OCI-M2 (cell line): Measurements from ENCODE around the gene EYA3.

Source experiments
- DNase-seq: peaks from one replicate; lab custom pipeline; 2025; ENCODE audit not compliant: unreplicated experiment; lab: John Stamatoyannopoulos, UW

Gene EYA3

DNA sequence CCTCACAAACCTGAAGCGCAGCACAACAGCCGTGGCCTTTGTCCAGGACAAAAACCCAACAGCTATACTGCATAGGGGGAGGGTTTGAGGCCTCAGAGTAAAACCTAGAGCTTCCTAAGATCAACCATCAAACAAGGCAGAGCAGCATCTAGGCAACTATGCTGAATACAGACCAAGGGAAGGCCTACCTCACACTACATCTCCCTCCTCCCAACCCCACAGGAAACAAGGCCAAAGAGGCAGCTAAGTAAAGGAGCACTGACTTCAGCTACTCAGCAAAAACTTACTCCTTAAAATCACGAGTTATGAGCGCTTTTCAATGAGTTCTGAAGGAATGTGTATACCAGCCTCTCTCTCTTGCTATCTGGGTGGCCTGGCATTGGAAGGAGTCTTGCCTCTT lies 116.3 kb downstream of the EYA3 start:
- DNase-seq, result no peak

DNA sequence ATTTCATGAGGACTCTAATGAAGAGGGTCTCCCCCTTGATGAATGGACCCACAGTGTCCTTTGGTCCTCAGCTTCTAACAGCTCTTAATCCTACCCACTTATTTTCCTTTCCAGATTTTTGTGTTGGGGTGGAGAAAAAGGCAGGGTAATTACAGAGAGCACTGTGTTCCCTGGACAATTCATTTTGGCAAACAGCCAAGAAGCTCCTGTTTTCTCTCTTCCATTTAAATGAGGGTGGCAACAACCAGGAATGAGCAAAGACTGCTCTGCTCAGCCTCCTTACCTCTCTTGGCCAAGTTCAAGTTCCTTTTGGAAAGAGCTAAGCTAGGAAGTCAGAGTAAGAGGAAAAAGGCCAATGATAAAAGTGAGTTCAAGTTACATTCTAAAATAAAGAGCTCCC lies 116.7 kb downstream of the EYA3 start:
- no peak for DNase-seq

DNA sequence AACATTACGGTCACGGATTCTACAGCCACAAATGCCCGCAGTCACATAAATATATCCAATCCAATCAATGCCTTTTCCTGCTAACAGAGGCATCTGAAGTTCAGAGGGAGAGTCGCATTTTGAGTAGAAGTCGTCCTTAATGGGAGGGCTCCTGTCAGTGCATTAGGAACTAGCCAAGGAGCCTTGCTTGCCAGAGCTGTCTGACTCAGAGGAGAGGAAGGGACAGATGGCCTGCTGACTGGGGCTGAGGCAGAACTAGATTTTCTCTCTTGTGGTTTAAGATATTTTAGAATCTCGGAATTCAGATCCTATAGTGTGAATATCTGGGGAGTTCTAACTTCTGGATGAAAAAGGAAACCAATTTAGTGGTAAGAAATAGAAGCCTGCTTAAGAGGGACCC lies 118.0 kb downstream of the EYA3 start:
- DNase-seq, result no peak

DNA sequence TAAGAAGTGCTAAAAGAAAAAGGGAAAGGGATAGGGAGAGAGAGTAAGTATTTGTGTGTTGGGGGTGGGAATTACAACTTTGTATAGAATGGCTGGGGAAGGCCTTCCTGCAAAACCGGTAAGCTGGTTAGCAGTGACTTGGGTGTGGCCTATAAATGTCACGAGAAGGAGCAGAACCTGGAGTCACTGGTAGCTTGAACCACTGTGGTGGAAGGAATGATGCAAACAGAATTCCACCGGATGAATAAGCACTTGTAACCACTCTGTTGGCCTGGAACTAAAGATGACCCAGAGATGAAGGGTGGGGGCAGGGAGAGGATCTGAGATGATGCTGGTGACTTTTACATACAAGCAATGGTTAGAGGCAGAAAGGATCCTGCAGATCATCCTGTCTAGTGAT lies 119.7 kb downstream of the EYA3 start:
- DNase-seq, result no peak

DNA sequence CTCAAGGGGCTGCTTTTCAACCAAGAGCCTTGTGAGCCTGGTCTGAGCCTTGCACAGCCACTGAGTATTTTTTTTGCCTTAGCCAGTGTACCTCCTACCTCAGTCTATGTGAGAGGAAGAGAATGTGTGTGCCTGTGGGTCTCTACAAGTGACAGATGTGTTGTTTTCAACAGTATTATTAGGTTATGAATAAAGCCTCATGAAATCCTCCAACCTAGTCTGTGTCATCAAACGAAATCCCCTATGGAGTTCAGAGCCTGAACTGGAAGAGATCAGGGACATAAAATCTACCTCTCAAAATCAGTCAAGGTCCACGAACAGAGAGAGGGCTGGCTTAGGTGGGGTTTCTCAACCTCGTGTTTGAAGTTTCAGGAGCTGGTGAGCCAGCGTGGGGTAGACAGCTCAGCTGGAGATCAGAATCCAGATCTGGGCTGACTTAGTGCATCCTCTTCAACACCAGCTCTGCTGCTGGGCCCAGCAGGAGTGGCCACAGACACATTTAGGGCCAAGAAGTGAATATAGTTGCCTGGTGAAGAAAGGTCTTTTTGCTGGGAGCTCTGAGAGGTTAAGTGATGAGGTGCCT lies 120.4 kb downstream of the EYA3 start:
- DNase-seq, result no peak

DNA sequence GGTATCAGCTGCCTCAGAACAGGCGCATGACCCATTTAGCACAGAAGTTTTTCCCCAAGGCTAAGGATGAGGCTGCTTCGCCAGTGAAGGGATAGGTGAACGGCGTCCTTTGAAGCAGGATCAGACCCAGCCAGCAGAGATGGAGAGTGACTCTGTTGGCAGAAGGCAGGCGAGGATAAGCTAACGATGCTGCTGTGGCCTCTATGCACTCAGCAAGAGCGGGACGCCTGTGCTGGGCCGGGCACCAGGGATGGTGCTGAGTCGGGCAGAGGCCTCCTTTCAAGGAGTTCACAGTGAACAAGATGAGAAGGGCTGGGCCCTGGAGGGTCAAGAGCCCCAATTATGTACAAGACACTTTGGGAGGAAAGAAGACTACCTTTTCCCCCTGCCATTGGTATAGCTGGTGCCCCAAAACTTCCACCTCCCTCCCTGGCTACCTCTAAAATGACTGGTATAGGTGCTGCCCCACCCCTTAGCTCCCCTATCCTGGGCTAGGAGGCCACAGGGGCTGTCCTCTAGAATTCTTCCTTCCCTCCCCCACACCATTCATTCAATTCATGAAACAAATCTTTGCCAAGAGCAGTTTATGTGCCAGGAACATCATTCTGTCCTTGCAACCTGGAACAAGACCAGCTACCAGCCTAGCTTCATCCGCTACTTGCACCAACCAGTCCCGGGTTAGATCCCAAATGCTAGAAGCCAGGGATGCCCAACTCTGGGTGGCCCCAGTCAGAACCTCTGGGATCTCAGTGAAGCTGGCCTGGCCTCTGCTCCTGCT lies 121.1 kb downstream of the EYA3 start:
- no peak for DNase-seq

DNA sequence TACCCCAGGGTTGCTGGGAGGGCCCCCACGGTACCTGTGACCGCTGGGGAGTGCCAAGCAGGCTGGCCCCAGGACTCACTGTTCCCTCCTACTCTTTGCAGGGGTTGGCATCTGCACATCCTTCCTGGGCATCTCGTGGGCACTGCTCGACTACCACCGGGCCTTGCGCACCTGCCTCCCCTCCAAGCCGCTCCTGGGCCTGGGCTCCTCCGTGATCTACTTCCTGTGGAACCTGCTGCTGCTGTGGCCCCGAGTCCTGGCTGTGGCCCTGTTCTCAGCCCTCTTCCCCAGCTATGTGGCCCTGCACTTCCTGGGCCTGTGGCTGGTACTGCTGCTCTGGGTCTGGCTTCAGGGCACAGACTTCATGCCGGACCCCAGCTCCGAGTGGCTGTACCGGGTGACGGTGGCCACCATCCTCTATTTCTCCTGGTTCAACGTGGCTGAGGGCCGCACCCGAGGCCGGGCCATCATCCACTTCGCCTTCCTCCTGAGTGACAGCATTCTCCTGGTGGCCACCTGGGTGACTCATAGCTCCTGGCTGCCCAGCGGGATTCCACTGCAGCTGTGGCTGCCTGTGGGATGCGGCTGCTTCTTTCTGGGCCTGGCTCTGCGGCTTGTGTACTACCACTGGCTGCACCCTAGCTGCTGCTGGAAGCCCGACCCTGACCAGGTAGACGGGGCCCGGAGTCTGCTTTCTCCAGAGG lies 121.9 kb downstream of the EYA3 start:
- DNase-seq, result no peak

DNA sequence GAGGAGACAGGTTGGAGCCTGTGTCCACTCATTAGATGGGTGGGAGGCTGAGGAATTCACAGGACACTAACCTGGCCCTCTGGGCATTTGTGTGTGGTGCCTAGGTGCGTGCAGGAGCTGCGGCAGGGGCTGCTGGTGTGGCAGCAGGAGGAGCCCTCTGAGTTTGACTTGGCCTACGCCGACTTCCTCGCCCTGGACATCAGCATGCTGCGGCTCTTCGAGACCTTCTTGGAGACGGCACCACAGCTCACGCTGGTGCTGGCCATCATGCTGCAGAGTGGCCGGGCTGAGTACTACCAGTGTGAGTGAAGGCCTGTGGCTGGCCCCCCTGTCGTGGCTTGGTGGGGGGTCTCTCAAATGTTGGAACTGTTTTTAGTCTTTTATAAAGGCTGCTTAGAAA lies 125.0 kb downstream of the EYA3 start:
- DNase-seq, result no peak

DNA sequence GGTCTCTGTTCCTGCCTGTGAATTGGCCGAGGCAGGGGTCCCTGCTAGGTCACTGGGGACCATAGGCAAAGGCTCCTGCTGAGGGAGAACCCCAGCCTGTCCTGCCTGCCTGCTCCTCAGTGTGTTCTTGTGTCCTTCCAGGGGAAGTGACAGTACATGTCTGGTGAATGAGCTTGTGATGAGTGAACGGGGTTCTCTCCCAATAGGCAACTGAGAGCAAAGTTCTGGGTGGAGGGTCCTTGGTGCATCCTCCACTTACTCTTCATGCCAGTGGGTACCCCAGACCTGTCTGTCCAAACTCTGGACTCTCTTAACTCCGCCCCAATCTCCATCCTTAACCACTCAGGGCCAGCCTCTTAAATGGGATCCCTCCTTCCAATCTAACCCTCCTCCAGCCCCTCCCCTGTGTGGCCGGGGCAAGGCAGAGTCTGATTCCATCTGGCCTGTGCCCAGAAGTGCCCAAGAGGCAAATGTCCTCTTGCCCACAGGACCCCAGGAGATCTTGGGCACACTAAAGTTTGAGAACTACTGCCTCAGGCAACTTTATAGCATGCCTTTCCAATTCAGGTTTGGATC lies 126.7 kb downstream of the EYA3 start:
- DNase-seq, result no peak

DNA sequence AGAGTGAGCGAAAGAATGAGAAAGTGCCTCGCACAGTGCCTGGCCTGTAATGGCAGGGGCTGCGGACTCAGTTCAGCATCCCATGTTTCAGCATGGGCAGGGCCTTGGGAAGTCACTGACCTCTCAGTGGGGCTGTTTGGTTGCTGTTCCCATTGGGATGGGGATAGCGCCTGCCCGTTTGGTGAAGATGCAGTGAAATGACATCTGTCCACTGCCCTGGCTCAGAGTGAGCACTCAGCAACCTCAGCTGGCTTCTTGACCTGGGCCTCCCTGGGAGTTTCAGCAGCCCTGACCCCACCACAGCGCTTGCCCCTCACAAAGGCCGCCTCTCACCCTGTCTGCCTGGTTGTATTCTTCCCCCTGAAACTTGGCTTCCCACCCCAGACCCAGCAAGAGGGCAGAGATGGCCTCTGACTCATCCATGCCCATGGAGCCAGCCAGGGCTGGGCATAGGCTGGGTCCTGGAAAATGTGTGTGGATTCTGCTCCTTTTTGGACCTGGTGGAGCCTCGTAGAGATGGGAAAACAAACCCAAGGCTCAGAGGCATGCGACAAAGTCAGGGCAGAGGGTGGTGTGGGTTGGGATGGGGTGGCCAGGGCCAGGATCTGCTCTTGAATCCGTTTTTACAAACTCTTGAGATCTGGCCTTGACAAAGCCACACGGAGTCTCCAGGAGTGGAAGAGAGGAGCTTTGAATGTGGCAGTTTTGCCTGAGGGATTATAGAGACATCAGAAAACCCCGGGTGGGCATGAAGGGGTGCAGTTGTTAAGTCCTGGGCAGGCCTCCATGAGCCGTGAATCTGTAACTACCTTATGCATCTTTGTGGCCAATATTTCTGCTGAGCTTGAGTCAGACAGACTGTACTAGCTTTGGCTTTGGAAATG lies 127.4 kb downstream of the EYA3 start:
- no peak for DNase-seq

DNA sequence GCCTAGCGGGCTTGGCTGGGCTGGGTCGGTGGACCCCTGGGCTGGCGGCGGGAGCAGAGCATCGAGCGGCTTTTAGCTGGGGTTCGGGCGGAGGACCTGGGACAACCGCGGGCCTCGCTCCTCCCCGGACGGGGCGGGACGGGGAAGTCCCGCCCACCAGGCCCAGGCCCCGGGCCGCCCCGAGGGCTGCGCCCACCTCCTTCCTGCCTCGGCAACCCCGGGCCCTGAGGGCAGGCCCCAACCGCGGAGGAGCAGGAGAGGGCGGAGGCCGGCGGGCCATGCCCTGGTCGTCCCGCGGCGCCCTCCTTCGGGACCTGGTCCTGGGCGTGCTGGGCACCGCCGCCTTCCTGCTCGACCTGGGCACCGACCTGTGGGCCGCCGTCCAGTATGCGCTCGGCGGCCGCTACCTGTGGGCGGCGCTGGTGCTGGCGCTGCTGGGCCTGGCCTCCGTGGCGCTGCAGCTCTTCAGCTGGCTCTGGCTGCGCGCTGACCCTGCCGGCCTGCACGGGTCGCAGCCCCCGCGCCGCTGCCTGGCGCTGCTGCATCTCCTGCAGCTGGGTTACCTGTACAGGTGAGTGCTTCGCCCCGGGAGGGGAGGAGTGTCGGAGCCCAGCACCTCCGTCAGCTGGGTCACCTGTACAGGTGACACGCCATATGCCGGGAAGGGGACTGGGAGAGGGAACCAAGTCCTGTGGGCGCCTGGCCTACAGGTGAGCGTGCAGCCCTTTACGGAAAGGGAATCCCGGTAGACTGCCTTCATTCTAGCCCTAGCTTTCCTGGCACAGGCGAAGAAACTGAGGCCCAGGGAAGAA lies 128.4 kb downstream of the EYA3 start, which contains the start of gene XKR8:
Gene XKR8, plus strand, starts transcription at position 182 of the 812 bp plus-strand sequence. Its CDS starts 97 bp downstream, at position 279.
- DNase-seq, result no peak

DNA sequence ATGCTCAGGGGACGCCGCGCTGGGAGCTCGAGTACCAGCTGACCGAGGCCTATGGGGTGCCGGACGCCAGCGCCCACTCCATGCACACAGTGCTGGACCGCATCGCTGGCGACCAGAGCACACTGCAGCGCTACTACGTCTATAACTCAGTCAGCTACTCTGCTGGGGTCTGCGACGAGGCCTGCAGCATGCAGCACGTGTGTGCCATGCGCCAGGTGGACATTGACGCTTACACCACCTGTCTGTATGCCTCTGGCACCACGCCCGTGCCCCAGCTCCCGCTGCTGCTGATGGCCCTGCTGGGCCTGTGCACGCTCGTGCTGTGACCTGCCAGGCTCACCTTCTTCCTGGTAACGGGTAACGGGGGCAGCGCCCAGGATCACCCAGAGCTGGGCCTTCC lies 129.9 kb downstream of the EYA3 start:
- DNase-seq, result no peak

DNA sequence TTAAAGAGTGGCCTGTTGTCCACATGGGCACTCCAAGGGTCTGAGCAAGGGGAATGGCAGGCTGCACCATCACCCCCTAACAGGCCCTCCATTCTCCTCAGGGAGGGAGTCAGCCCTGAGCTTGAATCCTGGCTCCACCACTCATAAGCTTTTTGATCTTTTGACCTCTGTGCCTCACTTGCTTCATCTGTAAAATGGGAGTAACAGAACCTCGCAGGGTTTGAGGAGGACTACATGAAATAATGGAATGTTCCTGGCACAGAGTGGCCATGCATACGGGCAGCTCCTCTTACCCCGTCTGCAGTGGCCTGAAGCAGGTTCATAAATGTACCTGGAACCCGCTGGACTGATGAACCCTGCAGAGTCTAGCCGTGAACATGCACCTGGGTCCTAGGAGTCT lies 130.8 kb downstream of the EYA3 start:
- DNase-seq, result no peak

DNA sequence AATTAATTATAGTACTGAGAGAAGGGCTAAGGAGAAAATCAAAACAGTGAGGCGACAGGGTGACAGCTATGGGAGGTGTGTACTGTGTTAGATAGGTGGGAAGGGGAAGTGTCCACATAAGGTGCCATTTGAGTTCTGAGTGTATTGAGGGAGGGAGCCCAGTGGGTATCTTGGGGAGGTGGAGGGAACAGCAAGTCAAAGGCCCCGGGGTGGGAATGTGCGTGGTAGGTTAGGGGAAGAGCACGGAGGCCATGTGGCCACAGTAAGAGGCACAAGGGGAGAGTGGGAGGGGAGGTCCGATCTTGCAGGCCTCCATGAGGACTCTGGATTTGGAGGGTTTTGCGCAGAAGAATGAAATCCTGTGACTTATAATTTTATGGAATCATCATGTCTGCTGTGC lies 131.6 kb downstream of the EYA3 start:
- DNase-seq, result no peak

DNA sequence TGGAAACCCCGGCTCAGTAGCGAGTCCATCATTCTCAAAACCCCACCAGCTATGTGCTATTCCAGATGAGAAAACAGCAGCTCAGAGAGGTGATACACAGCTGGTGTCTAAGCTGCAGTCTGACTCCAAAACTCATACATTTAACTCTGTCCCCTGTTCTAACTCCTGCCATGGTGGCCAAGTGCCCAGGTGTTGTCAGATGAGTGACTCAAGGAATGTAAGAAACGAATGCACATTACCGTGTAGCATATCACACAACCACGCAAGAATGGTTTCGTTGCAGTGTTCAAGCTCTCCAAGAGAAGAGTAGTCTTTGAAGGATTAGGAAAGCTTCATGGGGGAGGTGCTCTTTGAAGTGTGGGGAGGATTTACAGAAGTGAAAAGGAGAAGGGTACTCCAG lies 133.3 kb downstream of the EYA3 start:
- DNase-seq, result no peak

DNA sequence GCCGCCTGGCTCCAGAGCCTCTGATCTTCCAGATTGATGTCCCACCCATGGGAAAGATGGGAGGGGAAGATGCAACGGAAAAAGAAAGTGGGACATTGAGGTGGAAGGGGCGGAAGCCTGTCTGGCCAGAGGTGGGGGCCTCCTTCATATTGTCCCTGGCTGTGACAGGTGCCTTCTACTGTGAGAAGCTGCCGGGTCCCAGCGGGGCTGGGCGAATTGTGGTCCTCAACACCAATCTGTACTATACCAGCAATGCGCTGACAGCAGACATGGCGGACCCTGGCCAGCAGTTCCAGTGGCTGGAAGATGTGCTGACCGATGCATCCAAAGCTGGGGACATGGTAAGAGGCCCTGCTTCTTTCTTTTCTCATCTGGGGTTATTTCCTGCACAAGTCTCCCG lies 134.2 kb downstream of the EYA3 start:
- DNase-seq, result no peak

DNA sequence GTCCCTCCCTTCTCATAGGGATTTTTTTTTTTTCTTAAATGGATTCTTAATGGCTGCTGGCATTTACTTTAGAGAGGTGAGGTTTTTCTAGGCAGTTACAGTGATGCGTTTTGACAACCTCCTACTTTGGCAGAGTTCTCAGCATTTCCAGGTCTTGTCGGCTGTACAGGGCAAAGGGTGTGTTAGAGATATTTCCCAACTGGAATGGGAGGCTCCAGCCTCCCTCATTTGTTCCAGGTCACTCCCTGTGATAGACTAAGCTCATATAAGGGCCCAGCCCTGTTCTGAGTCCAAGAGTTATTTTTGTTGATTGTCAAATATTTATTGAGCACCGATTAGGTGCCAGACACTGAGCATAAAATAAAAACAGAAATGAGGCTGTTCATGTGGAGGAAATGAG lies 136.3 kb downstream of the EYA3 start:
- no peak for DNase-seq

DNA sequence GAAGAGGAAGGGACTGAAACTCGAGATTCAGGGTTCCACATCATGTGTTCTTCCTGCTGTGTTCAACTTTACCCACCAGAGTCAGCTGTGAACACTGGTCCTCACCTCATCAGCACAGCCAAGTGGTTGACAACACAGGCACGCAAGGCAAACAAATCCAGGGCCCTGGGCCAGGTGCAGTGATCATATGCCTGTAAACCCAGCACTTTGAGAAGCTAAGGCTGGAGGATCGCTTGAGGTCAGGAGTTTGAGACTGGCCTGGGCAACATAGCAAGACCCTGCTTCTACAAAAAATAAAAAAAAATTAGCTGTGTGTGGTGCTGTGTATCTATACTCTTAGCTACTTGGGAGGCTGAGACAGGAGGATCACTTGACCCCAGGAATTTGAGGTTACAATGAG lies 137.0 kb downstream of the EYA3 start:
- no peak for DNase-seq

DNA sequence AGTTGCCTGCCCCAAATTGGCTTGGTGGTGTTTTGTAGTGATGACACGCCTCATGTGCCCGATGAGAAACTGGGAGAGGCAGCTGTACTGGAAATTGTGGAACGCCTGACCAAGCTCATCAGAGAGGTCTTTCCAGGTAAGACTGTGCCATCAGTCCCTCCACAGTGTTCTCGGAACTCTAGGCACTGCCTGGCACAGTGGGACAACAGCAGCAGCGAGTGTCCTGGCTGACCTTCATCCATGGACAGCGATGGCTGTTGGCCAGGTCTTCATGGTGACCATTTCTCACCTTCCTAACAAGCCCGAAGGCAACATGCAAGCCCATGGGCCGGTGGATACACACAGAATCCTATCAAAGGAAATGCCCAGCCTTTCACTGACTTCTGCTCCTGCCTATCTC lies 139.4 kb downstream of the EYA3 start:
- DNase-seq, result no peak

DNA sequence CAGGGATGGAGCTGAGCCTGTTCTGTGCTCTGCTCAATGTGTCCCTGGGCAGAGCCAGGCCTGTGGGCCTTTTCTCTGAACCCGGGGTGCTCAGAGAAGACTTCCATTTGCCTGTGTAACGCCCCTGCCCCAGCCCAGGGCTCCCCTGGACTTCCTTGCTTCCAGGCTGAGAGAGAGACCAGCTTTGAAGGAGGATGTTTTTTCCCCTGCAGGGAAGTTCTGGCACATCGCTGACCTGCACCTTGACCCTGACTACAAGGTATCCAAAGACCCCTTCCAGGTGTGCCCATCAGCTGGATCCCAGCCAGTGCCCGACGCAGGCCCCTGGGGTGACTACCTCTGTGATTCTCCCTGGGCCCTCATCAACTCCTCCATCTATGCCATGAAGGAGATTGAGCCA lies 143.4 kb downstream of the EYA3 start:
- DNase-seq, result no peak
